ENCODE data around the gene CDH4. TPM values are rescaled to one million over a fixed set of nuclear protein-coding genes. Genes with fewer than 3 reads are reported as not detected.

CDH4 gene
- total RNA-seq, 4 donors from 2014 or later = under 0.01 to 0.56 (median 0.19) TPM; not detected in 1

DNA sequence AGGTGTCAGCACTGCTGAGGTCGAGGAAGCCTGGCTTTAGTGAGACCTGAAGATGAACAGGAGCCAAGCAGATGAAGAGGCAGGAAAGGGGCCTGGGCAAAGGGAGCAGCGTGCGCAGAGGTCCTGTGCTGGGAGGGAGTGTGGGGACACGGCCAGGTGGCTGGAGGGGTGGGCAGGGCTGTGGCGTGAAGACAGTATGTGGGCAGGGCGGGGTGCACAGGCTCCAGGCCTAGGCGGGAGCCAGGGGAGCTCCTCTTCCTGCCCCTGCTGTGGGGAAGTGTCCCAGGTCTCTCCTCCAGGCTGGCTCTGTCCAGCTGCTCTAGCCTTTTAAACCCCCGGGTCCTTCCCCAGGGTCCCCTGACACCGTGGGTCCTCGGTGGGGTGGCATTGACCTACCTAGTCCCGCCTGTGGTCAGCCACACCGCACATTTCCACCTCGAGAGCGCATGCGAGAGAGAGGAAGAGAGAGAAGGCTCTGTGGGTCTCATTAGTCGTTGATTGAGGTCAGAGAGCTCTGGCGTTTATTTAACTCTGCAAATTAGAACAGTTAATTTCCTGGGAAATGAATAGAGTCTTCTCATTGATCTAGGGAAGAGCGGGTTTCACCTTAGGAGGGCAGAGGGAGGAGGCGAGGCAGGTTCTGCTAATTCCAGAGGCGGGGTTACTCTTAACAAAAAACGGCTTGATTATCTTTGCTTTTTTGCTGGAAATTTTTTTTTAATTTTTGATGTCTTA is 68.8 kb downstream of the CDH4 start:
- no peak for ATAC-seq (ENCODE audit: low FRiP score)
- TF ChIP-seq, protein P1, sequence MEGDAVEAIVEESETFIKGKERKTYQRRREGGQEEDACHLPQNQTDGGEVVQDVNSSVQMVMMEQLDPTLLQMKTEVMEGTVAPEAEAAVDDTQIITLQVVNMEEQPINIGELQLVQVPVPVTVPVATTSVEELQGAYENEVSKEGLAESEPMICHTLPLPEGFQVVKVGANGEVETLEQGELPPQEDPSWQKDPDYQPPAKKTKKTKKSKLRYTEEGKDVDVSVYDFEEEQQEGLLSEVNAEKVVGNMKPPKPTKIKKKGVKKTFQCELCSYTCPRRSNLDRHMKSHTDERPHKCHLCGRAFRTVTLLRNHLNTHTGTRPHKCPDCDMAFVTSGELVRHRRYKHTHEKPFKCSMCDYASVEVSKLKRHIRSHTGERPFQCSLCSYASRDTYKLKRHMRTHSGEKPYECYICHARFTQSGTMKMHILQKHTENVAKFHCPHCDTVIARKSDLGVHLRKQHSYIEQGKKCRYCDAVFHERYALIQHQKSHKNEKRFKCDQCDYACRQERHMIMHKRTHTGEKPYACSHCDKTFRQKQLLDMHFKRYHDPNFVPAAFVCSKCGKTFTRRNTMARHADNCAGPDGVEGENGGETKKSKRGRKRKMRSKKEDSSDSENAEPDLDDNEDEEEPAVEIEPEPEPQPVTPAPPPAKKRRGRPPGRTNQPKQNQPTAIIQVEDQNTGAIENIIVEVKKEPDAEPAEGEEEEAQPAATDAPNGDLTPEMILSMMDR (IDR thresholded peaks at IDR 0.05) = no peak

DNA sequence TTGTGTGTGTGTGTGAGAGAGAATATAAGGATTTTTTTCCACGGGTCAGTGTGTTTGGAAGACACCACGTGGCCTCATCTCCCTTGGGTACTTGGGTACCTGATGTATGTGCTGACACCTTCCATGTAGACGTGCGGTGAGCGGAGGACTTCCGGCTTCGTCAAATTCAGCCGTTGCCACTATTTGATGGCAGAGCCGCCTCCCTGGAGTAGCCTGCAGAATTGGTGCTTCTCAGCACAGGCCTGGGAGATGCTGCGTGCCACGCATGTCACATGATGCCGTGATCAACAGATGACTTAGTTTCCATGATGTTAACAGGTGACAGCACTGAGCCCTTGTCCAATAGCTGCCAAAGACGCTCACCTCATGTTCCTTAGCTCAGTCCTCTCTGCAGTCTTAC is 69.4 kb downstream of the CDH4 start:
- ATAC-seq (ENCODE audit: low FRiP score) (no peak), DNase-seq (ENCODE audit: low spot score) (no peak)
- TF ChIP-seq, protein P1 (IDR thresholded peaks at IDR 0.05) = no peak

More for the DNA sequence above, 68.8 kb downstream of the CDH4 start:
- no peak for DNase-seq (ENCODE audit: low spot score)

DNA sequence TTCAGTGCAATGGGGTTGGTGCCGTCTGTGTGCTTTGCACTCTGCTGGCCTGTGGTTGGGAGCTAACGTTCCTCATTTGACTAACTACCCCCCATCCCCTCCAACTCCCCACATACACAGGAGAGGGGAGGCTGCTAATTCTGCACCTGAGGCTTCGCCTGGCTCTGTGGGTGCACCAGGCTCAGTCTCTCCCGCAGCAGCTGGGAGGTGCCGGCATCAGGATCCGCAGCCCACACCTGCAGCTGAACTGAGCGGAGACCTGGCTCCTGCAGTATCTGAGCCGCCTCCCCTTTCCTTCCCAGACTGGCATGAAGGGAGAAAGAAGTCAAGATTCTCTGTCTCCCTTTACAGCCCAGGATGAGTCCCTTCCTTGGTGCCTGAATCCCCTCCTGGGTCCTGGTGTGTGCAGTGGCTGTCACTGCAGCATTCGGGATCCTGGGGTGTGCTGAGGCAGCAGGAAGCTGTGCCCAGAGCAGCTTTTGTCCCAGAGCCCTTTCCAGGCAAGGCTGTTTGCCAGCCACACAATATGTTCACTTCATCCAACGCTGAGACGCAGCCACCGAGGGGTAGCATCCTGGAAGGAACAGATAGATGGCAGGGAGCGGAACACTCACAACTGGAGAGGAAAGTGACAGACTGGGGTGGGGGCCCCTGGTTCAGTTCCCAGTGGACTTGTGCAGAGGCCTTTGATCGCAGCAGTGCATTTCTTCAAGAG is 70.2 kb downstream of the CDH4 start:
- DNase-seq (ENCODE audit: low spot score) (no peak), ATAC-seq (ENCODE audit: low FRiP score) (no peak)
- TF ChIP-seq, protein P1 (IDR thresholded peaks at IDR 0.05) = no peak

DNA sequence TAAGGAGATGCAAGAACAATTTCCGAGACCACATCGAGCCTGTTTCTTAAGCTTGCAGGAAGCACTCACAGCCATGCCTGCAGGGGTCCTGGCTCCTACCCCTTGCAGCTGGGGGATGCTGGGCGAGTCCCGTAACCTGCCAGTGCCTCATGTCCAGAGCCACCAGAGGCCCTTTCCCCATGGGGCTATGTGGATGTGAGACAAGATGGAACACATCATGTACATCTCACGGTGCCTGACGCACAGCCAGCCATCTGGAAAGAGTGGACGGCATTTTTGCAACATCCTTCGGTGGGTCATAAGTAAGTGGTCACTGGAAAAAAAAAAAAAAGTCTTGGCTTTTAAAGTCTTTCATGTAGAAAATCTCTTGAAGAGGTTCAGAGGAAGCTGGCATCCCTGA is 72.8 kb downstream of the CDH4 start:
- no peak for DNase-seq (ENCODE audit: low spot score)
- TF ChIP-seq, protein P1 (IDR thresholded peaks at IDR 0.05) = no peak
- ATAC-seq (ENCODE audit: low FRiP score) = no peak

DNA sequence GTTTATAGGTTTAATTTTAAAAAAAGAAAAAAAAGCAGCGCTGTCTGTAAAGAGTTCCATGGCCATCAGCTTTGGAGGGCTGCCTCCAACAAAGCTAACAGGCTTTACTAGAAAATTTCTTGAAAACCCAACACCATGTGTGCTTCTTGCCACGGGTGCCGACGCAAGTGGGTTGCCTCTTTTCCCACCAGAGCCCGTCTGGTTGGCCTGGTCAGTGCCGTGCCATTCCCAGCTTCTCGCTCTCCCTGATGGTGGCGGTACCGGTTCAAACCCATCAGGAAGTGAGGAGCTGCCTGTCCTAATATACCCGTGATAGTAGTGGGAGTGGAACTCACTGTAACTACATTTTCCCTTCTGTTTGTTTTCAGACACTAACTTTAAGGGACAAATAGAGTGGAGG is 73.7 kb downstream of the CDH4 start:
- DNase-seq (ENCODE audit: low spot score) = no peak
- TF ChIP-seq, protein P1 (IDR thresholded peaks at IDR 0.05) = no peak
- no peak for ATAC-seq (ENCODE audit: low FRiP score)

DNA sequence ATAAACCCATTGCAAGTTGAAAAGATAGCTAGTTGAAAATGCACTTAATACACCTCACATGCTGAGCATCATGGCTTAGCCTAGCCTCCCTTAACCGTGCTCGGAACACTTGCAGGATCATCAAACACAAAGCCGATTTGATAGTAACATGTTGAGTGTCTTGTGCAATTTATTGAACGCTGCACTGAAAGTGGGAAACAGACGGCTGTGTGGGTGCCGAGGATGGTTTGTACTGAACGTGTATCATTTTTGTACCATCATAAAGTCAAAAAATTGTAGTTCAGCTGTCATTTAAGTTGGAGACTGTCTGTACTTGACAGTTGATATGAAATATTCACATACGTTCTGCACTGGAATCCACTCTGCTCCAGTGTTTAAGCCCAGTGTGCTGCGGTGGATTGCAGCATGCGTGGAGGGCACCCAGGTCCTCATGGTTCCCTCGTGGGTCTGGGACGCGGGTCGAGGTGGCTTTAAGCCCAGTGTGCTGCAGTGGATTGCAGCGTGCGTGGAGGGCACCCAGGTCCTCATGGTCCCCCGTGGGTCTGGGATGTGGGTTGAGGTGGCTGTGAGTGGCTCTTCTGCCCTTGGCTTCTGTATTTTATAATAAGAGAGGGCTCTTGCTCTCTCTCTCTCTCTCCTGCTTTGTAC is 77.0 kb downstream of the CDH4 start:
- DNase-seq (ENCODE audit: low spot score) (no peak), ATAC-seq (ENCODE audit: low FRiP score) (peak; percentile 72)
- TF ChIP-seq, protein P1 (IDR thresholded peaks at IDR 0.05) = no peak
